Measurements from ENCODE around the gene SRCAP. TPM values are rescaled to one million over a fixed set of nuclear protein-coding genes. Genes with fewer than 3 reads are reported as not detected.

SRCAP gene
- total RNA-seq, 4 donors from 2014 or later = 17.2 to 42.6 (median 31.0) TPM

DNA sequence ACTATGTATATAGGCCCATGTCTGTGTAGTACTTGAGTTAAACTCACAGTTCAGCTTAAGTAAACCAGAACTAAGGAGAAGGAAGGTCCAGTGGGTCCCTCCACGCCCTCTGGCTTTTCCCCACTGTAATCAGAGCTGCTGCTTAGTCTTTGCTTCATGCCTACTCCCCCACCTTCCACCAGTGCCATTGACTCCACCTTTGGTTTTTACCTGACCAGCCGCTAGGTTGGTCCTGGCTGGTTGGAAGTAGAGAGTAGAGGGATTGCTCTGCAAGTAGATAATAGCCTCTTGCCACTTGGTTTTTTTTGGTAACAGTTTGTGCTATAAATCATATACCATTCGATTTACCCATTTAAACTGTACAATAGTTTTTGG is 26.4 kb downstream of the SRCAP start:
- Histone ChIP-seq H3K27ac (peak overlapping the region in 2 of 4 donors; percentile 40), H3K4me1 (peaks cover 0 to 14% (median 0%) of the 10 kb centered on the region in 4 donors), H3K27me3 (no peaks in the 10 kb centered on the region), H3K9me3 (no peaks in the 10 kb centered on the region), H3K4me3 (no peak overlapping the region), H3K36me3 (peaks cover 6 to 91% (median 37%) of the 10 kb centered on the region in 3 donors)
- TF ChIP-seq EP300 (IDR thresholded peaks at IDR 0.05) = no peak
- no peak for TF ChIP-seq POLR2A (IDR thresholded peaks at IDR 0.05)
- TF ChIP-seq, protein P1, sequence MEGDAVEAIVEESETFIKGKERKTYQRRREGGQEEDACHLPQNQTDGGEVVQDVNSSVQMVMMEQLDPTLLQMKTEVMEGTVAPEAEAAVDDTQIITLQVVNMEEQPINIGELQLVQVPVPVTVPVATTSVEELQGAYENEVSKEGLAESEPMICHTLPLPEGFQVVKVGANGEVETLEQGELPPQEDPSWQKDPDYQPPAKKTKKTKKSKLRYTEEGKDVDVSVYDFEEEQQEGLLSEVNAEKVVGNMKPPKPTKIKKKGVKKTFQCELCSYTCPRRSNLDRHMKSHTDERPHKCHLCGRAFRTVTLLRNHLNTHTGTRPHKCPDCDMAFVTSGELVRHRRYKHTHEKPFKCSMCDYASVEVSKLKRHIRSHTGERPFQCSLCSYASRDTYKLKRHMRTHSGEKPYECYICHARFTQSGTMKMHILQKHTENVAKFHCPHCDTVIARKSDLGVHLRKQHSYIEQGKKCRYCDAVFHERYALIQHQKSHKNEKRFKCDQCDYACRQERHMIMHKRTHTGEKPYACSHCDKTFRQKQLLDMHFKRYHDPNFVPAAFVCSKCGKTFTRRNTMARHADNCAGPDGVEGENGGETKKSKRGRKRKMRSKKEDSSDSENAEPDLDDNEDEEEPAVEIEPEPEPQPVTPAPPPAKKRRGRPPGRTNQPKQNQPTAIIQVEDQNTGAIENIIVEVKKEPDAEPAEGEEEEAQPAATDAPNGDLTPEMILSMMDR (IDR thresholded peaks at IDR 0.05) = no peak
- WGBS, 2 donors = 87 to 88% methylated on average over 3 of the region's 3 CpGs
- DNase-seq (ENCODE audit: low spot score in 2 of 2) = no peak

DNA sequence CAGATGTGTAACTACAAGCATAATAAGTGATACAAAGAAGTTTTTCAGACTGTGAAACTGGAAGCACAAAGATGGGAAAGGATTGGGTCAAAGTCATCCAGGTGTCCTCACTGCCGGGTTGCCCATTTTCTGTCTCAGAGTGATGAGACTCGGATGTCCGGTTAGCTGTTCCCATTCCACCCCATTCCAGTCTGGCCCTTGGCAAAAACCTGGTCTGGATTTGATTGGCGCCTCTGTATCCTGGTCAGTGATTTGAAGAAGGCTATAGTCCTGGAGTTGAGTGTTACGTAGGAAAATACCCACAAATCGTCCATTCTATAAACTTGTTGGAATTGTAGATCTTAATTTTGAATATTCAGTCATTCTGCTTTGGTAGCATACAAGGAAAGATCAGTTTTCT is 29.4 kb downstream of the SRCAP start:
- peaks cover 0 to 14% (median 0%) of the 10 kb centered on the region in 4 donors for H3K4me1 ChIP-seq
- no peaks in the 10 kb centered on the region for H3K9me3 ChIP-seq
- H3K27ac ChIP-seq = no peak overlapping the region
- DNase-seq (ENCODE audit: low spot score in 2 of 2) = no peak
- WGBS, 2 donors = 88% methylated on average over 6 of the region's 6 CpGs
- no peak for TF ChIP-seq EP300 (IDR thresholded peaks at IDR 0.05)
- TF ChIP-seq, protein P1 (IDR thresholded peaks at IDR 0.05) = no peak
- no peak for TF ChIP-seq POLR2A (IDR thresholded peaks at IDR 0.05)
- no peak overlapping the region for H3K4me3 ChIP-seq
- H3K36me3 ChIP-seq = peaks cover 3 to 91% (median 19%) of the 10 kb centered on the region in 3 donors
- no peaks in the 10 kb centered on the region for H3K27me3 ChIP-seq

DNA sequence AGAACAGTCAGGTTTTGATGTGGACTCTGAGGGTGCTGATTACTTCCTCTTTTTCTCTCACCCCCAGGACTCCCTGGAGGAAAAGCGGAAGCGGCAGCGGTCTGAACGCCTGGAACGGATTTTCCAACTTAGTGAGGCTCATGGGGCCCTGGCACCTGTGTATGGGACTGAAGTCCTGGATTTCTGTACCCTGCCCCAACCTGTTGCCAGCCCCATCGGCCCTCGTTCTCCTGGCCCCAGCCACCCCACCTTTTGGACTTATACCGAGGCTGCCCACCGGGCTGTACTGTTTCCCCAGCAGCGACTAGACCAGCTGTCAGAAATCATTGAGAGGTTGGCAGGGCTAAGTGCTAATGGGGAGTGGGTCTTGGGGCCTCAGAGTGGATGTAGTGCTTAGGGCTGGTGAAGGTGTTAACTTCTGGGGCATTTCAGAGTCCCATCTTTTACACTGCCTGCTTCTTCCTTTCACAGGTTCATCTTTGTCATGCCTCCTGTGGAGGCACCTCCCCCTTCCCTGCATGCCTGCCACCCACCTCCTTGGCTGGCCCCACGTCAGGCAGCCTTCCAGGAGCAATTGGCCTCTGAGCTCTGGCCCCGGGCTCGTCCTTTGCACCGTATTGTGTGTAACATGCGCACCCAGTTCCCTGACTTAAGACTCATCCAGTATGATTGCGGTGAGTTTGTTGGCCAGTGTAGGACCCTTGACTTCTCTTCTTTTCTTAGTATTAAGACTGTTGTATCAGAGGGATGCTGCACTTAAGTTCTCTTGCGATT is 30.1 kb downstream of the SRCAP start:
- no peak for DNase-seq (ENCODE audit: low spot score in 2 of 2)
- TF ChIP-seq POLR2A (IDR thresholded peaks at IDR 0.05) (no peak), EP300 (IDR thresholded peaks at IDR 0.05) (no peak)
- TF ChIP-seq, protein P1 (IDR thresholded peaks at IDR 0.05) = no peak
- Histone ChIP-seq H3K9me3 (no peaks in the 10 kb centered on the region), H3K36me3 (peaks cover 3 to 91% (median 17%) of the 10 kb centered on the region in 3 donors), H3K4me1 (peaks cover 0 to 14% (median 0%) of the 10 kb centered on the region in 4 donors), H3K27ac (peak overlapping the region in 1 of 4 donors; percentile 30), H3K4me3 (no peak overlapping the region), H3K27me3 (no peaks in the 10 kb centered on the region)
- 72 to 77% methylated on average over 17 of the region's 17 CpGs for WGBS, 2 donors

DNA sequence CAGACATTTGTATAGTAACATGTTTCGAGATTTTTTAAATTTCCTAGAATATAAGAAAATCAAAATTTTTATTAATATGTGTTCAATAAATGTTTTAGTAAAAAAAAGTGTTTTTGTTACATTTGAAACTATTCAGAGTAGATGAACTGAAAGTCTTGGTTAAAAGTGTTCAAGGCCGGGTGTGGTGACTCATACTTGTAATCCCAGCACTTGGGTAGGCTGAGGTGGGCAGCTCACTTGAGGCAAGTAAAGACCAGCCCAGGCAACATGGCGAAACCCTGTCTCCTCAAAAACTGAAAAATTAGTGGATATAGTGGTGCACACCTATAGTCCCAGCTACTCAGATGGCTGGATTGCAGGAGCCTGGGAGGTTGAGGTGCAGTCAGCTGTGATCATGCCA is 32.4 kb downstream of the SRCAP start:
- Histone ChIP-seq H3K9me3 (no peaks in the 10 kb centered on the region), H3K4me3 (no peak overlapping the region), H3K36me3 (peaks cover 7 to 88% (median 25%) of the 10 kb centered on the region in 3 donors), H3K27me3 (no peaks in the 10 kb centered on the region), H3K27ac (no peak overlapping the region), H3K4me1 (peaks cover 0 to 9% (median 0%) of the 10 kb centered on the region in 4 donors)
- TF ChIP-seq POLR2A (IDR thresholded peaks at IDR 0.05) = no peak
- no peak for TF ChIP-seq EP300 (IDR thresholded peaks at IDR 0.05)
- TF ChIP-seq, protein P1 (IDR thresholded peaks at IDR 0.05) = no peak
- no peak for DNase-seq (ENCODE audit: low spot score in 2 of 2)
- WGBS, 2 donors = 91 to 93% methylated on average over 3 of the region's 3 CpGs

DNA sequence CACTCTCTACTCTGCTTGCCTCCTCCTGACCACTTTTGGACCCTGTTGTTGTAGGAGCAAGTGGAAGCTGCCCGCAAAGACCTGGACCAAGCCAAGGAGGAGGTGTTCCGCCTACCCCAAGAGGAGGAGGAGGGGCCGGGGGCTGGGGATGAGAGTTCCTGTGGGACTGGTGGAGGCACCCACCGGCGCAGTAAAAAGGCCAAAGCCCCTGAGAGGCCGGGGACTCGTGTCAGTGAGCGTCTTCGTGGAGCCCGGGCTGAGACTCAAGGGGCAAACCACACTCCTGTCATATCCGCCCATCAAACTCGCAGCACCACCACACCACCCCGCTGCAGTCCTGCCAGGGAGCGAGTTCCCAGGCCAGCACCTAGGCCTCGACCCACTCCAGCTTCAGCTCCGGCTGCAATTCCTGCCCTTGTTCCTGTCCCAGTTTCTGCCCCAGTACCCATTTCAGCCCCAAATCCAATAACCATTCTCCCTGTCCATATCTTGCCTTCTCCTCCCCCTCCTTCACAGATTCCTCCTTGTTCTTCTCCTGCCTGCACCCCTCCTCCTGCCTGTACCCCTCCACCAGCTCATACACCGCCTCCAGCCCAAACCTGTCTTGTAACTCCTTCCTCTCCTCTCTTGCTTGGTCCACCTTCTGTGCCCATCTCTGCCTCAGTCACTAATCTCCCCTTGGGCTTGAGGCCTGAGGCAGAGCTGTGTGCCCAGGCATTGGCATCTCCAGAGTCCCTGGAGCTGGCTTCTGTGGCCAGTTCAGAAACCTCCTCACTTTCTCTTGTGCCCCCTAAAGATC is 38.2 kb downstream of the SRCAP start:
- peaks cover 0 to 28% (median 6%) of the 10 kb centered on the region in 4 donors for H3K4me1 ChIP-seq
- peaks cover 16 to 92% (median 54%) of the 10 kb centered on the region in 3 donors for H3K36me3 ChIP-seq
- H3K4me3 ChIP-seq = no peak overlapping the region
- H3K9me3 ChIP-seq = no peaks in the 10 kb centered on the region
- H3K27me3 ChIP-seq = no peaks in the 10 kb centered on the region
- no peak for DNase-seq (ENCODE audit: low spot score in 2 of 2)
- WGBS, 2 donors = 90 to 94% methylated on average over 16 to 17 of the region's 17 CpGs
- TF ChIP-seq EP300 (IDR thresholded peaks at IDR 0.05) (no peak), POLR2A (IDR thresholded peaks at IDR 0.05) (no peak)
- TF ChIP-seq, protein P1 (IDR thresholded peaks at IDR 0.05) = no peak
- no peak overlapping the region for H3K27ac ChIP-seq
